NCI-H1694 treated with DMSO at 0.1 percent for 48 hours (cell line): ENCODE data around the gene PFN3.

Experiments
- DNase-seq: peaks from one replicate; lab custom pipeline; 2025; lab: John Stamatoyannopoulos, UW

Gene PFN3

GRCh38 chr5:177359860-177360259 is 40.6 kb downstream of the PFN3 start:
- DNase-seq: no peak

GRCh38 chr5:177359451-177359851 is 41.0 kb downstream of the PFN3 start:
- DNase-seq: no peak

- DNase-seq: no peak
Observed at GRCh38 chr5:177358370-177358819, 42.1 kb downstream of the PFN3 start.

- DNase-seq: no peak
Observed at GRCh38 chr5:177357459-177358351, 42.8 kb downstream of the PFN3 start, which contains the start of gene RGS14. Gene RGS14 (plus strand): TSS chr5:177357924. CDS start chr5:177358025, 101 bp downstream.

GRCh38 chr5:177357146-177357458 is 43.4 kb downstream of the PFN3 start:
- DNase-seq: no peak

- DNase-seq: no peak
Observed at GRCh38 chr5:177356746-177357145, 43.7 kb downstream of the PFN3 start.

GRCh38 chr5:177355868-177356168 is 44.6 kb downstream of the PFN3 start:
- no peak for DNase-seq

- DNase-seq: no peak
Observed at GRCh38 chr5:177355162-177355867, 45.1 kb downstream of the PFN3 start.

GRCh38 chr5:177354711-177355110 is 45.8 kb downstream of the PFN3 start:
- no peak for DNase-seq

- DNase-seq: no peak
Observed at GRCh38 chr5:177354256-177354655, 46.2 kb downstream of the PFN3 start.

GRCh38 chr5:177353093-177353492 is 47.4 kb downstream of the PFN3 start:
- DNase-seq: no peak

- peak; percentile 81 for DNase-seq
Observed at GRCh38 chr5:177351392-177352329, 48.8 kb downstream of the PFN3 start, which contains the start of gene LMAN2. Gene LMAN2 (minus strand): TSS chr5:177351668. CDS start chr5:177351647, 21 bp downstream.

GRCh38 chr5:177350776-177351391 is 49.6 kb downstream of the PFN3 start:
- no peak for DNase-seq
